Right forelimb (tissue), 1 donor: ENCODE data around the gene SLC44A3.

Experiments used
- DNase-seq: peaks from one replicate; pipeline ENCODE4 v3.0.0-alpha.2; 2018

Gene SLC44A3

DNA sequence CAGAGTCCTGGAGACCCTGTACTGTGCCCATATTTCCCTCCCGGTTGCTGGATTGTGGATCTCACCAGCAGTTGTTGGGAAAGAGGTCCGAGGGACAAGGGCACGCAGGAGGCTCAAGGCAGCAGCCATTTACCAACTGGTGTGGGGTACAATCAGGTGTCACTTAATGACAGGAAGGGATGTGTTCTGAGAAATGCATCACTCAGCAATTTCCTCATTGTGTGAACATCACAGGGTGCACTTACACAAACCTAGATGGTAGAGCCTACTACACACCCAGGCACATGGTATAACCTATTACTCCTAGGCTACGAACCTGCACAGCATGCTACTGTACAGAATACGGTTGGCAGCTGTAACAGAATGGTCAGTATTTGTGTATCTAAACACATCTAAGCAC lies 20.7 kb downstream of the SLC44A3 start:
- DNase-seq = no peak

DNA sequence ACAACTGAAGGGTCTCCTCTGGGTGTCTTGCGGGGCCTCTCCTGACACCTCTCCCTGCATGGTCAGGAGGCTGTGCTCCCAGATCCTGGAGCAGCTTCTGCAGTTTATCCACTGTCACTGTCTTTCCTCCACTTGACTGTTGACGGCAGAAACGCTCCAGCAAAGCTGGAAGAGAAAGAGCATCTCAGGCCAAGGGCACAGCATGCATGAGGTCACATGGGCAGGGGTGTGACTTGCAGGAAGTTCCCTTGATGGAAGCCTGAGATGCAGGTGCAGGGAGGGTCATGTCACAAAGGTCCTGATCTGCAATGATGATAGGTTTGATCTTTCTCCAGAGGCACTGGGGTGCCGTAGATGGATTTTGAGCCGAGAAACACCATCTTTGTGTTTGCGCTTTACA lies 23.3 kb downstream of the SLC44A3 start:
- DNase-seq = no peak

DNA sequence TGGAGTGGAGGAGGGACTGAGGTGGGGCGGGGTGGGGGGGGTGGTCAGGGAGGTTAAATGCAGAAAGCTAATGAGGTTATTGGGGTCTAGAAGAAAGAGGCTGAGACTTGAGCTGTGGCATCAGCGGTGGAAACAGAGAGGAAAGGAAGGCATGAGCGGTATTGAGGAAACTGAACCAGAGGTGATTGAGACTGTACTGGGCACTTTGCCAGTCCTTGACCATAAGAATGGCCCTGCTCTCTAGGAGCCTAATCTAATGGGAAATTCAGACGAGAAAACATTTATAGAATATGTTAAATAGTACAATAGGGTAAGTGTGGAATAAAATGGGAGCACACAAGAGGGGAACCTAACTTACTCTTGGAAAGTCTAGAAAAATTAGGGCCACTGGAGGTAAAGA lies 23.7 kb downstream of the SLC44A3 start:
- no peak for DNase-seq

DNA sequence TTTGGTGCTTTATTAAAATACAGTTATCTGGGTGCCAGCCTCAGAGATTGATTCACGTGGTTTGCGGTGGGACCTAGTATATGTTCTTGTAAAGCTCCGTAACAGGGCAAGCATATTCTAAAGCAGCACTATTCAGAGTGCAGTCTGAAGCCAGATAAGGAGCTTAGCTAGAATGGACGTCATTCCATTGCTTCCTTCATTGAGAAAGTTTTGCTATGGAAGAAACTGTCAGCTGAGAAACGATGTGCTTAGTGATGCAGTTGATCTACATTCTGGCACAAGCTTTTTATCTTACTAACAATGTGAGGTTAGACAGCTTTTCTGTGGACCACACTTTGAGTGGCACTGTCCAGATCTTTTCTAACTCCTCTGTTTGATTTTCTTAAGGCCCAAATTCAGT lies 26.2 kb downstream of the SLC44A3 start:
- no peak for DNase-seq

DNA sequence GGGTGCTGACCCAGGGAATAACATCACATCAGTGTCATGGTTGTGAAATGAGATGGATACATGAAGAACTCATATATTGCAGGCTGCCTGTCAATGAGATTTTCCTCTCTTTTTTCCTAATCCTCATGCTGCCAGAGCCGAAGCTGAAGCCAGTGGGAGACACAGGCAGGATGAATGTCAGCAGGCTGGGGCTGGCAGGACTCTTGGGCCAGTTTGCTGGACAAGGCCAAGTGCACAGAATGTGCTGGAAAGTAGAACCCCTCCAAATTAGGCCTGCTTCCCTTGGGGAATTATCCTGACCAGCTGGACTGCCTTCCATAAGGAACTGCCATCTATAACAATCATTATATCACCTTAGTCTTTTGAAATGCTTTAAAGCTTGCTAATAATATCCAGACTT lies 31.4 kb downstream of the SLC44A3 start:
- DNase-seq = no peak

DNA sequence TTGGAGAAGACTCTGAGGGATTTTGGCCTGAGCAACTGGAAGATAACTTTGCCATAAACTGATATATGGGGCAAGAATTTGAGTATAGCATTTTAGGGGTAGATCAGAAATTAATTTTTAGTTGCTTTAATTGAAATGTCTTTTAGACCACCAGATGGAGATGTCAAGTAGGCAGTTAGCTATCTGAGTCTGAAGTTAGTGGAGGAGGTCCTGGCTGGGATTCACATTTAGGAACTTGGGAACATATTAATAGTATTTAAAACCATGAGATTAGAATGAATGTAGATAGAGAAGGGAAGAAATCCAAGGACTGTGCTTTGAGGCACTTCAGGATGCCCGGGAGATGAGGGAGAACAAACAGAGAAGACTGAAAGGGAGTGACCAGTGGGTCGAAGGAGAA lies 32.6 kb downstream of the SLC44A3 start:
- DNase-seq = no peak

DNA sequence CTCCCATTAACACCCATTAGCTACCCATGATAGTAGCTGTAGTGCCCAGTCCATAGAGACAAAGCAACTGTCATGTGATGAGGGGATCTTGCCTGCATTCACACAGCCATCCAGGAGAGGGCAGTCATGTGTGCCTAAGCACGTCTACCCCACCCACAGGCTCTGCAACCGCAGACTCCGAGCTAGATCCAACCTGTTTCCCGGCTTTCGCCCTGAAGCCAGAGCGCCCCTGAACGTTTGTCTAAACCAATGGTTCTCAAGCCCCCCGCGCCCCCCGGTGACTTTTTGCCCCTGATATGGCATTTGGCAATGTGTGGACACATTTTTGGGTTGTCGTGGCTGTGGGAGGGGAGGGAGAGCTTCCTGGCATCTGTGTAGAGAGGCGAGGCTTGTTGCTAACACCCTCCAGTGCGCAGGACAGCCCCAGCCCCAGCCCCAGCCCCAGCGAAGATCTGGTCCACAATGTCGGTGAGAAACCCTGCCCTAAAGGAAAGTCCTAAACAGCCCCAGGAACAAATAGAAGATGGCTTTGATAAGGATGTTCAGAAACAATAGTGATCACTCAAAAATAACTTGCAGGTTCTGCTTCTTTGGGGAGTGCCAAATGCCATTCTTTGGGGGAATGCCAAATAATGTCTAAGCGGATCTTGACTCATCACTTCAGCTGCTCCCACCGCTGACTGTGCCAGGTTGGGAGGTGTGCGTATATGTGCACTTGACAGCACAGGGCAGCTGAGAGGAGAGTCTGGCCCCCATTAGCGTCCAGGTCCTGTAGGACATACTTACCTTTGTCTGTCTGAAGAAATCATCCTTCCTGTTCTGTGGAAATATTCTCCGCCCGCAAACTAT lies 34.5 kb downstream of the SLC44A3 start:
- peak; percentile 90 for DNase-seq

DNA sequence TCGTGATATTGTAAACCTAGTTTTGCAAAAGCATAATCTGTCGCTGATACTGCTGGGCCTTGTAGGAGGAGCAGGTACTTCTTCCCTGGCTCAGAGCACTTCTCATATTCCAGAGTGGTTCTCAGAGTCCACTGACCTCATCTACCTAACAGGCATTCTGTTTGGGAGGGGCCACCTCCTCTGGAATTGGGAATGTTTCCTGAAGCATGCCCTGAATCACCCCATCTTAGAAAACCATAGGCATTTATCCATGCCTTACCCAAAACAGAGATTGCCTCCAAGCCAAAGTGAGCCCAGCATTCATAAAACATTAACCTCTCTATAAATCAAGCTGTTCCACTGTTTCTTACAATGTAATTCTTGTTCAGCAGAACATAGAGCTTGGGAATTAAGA lies 35.1 kb downstream of the SLC44A3 start:
- no peak for DNase-seq

DNA sequence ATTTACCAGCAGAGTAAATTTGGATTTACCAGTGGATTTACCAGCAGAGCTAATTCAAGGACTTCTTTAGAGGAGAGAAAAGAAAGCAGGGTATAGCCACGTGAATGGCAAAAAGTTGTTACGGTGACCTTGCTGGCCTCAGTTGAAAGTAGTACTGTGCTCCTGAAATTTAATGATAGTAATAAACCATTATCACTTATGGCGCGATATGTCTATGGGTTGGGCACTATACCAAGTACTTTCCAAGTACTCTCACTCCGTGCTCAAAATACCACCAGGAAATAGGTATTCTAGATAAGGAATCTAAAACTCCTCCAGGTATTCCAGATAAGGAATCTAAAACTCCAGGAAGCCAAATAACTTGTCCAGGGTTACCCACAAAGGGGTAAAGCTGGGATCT lies 35.8 kb downstream of the SLC44A3 start:
- DNase-seq = no peak

DNA sequence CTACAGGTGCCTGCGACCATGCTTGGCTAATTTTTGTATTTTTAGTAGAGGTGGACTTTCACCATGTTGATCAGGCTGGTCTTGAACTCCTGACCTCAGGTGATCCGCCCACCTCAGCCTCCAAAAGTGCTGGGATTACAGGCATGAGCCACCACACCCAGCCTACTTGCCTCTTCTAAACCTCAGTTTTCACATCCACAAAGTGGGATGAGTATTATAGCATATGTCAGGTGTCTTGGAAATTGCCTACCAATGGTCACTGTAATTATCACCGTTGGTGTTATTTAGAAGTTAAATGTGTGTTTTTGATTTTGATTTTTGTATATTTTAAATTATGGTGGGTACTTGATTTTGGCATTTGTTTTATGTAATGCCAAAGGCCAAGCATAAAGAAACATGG lies 36.7 kb downstream of the SLC44A3 start:
- DNase-seq = no peak

DNA sequence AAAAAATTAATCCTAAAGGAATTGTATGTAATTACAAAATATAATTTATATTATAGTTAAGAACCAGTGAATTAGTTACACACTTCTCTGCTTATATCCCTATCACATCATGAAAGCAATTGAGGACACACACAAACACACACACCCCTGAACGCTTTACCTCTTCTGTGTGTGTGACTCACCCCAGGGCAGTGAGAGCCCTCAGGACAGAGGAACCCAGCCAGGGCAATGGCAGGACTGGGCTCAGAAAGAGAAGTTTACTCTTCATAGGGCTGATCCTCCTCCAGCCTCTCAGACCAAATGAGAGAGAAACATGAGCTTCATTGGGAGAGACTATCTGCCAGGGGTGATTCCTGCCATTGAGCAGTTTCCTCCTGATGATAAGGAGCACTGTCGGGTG lies 38.1 kb downstream of the SLC44A3 start:
- DNase-seq = no peak

DNA sequence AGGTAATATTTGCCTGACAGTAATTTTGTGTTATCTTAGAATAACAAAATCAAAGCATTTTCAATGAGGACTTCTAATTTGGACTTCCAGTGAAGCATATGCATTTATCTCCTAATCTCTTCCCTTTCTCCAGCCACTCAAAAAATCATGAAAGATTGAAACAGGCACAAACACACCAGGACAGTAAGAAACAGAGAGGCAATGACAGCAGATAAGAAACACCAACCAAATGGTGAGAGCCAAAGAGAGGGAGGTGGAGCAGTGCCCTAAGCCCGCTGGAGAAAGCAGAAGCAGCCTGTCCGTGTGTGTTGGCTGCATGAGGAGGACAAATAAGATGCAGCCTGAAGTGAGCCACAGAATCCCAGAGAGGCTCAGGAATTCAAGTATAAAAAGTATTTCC lies 39.0 kb downstream of the SLC44A3 start:
- DNase-seq = no peak

DNA sequence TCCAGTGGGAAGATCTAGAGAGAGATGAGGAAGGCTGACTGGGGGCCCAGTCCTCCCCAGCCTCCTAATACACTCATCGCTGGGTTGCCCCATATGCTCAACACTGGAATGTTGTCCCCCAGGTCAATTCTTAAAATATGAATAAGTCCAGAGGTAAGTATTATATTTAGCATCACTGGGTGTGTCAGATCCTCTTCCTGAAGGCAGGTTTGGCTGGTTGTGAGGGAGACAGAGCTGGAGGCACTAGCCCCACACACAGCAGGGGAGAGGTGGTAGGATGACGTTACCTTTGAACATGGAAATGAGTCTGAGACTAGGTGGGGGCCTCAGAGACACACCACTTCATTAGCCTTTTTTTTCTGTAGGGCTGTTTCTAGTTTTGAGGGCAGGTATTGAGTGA lies 42.6 kb downstream of the SLC44A3 start:
- DNase-seq = no peak

DNA sequence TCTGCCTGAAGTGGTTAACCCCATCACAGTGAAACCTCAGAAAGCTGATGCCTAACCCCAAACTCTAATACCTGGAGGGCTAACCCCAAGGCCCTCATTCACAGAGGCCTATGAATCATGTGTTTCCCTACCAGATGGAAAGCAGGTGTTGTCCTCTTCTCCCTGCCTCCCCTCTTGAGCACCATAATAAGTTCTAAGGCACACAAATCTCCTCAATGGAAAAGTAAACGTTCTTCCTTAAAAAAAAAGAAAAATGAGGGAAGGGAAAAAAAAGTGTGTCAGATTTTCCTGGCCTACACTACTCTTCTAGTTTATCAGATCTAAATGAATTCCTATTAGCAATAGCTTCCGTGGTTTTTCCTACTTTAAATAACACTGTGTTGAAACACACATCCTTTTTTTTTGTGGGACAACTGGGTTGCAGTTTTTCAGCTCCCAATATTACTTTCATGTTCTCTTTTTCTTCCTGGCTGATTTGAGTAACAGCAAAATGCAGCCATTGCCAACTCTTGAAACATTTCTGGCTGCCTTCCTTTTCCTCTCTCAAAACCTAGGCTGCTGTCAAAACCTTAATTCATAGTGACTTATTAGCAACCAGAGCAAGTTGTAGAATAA lies 43.2 kb downstream of the SLC44A3 start:
- DNase-seq = no peak

DNA sequence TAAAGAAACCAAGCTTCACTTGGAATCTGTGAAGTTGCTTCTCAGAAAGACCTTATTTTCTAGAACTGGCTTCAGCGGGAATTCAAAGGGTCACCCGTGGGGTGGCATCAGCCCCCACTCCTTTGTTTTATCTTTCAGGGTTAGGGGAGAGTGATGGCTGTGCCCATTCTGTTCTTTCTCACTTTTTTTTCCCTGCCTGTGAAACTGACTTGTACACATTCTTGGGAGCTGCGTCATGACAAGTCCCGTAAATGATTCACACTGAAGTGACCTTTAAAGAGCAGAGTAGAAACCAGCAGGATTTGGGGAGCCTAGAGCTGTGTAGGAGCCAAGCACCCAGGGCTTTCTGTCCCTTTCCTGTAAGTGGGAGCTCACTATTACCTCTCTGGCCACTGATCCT lies 43.8 kb downstream of the SLC44A3 start:
- no peak for DNase-seq

DNA sequence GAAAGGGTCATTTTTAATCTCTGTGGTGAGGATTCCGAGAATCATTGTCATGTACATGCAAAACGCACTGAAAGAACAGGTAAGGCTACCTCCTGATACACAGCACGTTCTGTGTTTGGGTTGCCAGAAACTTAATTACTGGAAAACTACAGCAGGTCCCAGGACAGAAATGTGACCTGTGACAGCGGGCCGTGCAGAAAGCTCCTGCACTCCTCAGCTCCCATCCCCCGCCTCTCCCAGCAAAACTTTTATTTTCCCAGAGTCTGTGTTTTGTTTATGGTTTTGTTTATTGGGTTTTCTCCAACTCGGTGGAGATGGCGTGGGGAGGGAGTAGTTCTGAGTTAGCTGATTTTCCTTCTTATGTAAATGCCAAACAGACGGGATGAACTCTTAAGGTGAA lies 44.7 kb downstream of the SLC44A3 start:
- DNase-seq = no peak

DNA sequence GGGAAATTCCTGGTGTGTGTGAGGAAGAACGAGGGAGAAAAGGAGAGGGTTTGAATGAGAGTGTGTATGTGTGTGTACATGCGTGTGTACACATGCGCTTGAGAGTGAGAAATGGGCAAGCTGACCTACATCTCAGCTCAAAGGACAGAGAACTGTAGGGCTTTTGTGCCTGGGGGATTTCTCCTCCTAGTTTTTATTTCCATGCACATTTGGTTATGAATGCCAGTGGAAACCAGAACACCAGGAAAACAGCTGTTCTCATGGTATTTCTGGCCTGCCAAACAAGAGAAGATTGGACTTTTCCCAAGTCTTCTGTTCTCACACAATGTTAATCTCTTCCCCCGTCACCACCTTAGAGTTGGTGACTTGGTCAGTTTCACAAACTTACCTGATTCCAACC lies 45.2 kb downstream of the SLC44A3 start:
- no peak for DNase-seq

DNA sequence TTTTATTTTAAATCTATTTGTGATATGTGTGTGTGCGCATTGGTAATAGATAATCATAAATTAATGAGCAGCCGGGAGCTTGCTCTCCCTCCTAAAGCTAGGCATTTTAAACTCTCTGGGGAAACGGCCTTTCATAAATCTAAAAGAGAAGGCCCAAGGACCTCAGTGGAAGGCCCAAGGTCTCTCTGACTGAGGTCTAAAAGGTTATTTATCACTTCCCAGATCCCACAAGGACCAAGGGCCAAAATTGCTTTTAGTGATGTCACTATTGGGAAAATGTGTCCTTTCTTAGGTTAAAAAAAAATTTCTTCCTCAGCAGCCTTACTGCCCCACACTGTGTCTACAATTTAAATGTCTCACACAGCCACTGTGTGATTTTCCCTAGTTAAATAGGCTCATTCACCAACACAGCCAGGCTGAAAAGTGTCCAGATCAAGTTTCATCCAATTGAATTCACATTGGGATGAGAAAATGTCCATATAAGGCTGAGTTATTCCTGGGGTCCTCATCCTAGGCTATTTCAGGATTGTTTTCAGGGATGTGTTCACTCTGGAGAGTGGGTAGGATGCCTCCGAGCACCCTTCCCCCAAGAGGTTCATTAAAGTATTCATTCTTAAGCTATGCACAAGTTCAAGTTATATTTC lies 46.1 kb downstream of the SLC44A3 start:
- no peak for DNase-seq

DNA sequence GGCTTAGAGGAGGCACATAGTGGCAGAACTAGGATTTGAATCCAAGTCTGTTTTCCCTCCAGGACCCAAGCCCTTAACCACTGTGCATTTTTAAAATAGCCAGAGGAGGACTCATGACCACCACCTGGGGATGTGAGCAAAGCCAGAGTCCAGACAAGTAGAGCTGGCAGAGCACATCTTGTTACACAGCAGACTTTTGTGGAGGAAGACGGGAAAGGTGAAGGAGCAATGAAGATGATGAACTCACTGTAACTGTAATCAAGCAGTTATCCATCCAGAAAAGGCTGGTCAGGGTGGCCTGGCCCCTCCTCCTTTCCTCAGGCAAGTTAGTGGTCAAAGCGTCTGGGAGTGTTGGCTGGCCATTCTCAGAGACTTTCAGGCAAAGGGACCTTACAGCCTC lies 50.9 kb downstream of the SLC44A3 start:
- DNase-seq = no peak

DNA sequence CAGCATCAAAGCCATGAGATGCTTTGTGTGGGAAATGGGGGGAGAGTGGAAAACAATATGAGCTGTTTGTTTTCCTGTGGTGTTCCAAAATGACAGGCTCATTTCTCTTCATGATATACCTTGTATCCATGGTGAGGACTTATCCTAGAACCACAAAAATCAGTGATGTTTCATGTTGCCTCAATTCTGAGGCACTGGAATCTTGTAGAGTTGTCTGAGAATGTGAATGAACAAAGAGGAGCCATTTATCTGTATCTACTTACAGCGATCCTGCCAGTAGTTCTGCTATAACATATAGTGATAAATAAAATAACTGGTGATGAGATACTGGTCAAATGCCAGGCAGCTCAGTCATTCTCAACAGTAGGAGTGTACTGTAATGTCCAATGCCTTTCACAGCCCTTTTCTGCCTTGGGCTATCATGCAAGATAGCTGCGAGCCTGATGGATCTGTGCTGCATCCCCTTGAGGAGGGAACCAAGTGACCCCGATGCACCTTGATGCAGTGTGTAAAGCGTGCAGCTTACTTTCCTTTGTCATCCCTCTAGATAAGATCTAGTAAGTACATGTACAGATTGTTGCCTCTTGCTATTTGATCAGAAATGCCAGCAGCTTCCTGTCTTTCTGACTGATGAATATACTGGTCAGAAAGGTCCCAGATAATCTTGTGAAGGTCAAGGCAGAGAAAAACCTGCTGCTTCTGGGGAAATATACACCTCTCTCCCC lies 52.8 kb downstream of the SLC44A3 start:
- DNase-seq = no peak

DNA sequence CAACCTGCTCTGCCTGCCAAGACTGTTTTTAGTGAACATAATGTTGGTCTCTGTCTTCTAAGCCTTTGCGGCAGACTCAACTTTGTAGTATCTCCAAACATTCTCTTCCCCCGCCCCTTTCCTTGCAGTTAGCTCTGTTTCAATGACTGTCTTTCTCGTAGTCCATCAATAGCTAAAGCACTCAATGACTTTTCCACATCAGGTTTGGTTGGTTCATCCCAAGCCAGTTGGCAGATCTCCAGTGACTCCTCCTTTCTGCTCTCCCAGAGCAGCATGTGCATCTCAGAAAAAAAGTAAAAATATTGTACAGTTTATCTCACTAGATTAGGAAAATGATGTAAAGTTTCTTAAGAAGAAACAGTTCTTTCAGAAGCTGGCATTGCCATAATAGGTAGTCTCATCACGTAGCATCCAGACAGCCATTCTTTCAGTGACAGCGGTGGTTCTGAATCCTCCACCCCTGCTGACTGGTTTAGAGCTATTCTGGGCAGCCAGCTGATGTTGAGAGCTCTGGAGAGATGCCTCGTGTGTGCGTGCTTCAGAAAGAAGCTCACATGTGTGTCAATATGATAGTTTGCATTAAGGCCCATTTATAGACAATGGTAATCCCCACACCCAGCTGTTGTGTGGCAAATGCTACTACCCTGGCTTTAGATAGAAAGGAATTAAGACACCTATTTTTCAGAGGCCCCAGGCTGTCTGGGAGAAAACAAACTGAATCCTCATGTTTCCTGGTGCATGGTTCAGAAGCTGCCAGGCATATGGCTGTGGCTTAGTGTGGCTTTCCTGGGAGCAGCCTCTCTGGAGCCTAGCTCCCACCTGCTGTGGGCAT lies 53.6 kb downstream of the SLC44A3 start:
- peak; percentile 67 for DNase-seq

DNA sequence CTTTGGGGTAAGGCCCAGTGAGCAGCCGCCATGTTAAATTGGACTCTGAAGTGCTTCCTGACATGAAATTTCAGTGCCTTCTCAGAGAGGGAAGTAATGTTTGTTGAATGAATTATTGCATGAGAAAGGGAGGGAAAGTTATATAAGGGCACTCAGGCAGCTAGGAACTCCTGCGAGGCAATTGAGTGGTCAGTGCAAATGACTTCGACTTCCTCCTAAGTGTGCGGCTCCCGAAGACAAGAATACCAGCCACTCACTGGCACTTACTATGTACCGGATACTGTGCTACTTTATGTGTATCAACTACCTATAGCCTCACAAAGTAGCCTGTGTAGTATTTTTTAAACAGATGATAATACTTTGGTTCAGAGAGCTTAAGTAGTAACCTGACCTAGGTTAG lies 54.3 kb downstream of the SLC44A3 start:
- no peak for DNase-seq

DNA sequence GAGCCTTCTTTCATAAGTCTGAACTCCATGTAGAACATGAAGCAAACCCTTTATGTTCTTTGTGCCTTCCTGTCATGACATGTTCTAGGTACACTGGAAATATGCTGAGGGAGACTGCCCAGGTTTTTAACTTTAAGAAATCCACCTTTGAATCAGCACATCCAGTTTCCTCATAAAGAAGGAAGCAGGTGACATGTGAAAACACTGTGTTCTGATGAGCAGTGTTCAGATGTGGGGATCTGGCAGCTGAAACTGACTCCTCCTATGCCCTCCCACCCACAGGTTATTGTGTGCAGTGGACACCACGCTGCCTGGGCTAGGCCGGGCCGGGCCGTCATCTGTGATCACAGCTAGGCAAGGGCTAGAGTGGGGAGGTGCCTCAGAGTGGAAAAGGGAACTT lies 55.6 kb downstream of the SLC44A3 start:
- no peak for DNase-seq
